ENCODE measurements around the gene MLYCD. TPM values are rescaled to one million over a fixed set of nuclear protein-coding genes. Genes with fewer than 3 reads are reported as not detected.

The MLYCD gene
- total RNA-seq, 1 donor from 2014 or later: 5.3 TPM

DNA sequence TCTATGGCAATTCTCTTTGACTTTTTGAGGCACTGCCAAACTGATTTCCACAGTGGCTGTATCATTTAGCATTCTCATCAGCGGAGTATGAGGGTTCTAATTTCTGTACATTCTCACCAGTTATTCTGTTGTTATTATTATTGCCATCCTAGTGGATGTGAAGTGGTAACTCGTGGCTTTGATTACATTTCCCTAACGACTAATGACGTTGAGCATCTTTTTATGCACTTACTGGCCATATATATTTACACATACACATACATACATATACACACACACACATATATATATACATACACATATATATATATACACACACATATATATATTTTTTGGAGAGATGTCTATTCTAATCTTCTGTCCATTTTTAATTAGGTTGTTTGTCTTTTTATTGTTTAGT is 3.7 kb upstream of the MLYCD start:
- no peak overlapping the region for H3K27ac Mint-ChIP-seq (ENCODE audit: unreplicated experiment)
- H3K36me3 Mint-ChIP-seq (ENCODE audit: unreplicated experiment): no peaks in the 10 kb centered on the region
- H3K27me3 Mint-ChIP-seq (ENCODE audit: unreplicated experiment): peaks cover 9% of the 10 kb centered on the region
- peaks cover 3% of the 10 kb centered on the region for H3K9me3 Mint-ChIP-seq (ENCODE audit: unreplicated experiment)
- H3K4me3 Mint-ChIP-seq (ENCODE audit: unreplicated experiment): no peak overlapping the region
- TF ChIP-seq, protein P1, sequence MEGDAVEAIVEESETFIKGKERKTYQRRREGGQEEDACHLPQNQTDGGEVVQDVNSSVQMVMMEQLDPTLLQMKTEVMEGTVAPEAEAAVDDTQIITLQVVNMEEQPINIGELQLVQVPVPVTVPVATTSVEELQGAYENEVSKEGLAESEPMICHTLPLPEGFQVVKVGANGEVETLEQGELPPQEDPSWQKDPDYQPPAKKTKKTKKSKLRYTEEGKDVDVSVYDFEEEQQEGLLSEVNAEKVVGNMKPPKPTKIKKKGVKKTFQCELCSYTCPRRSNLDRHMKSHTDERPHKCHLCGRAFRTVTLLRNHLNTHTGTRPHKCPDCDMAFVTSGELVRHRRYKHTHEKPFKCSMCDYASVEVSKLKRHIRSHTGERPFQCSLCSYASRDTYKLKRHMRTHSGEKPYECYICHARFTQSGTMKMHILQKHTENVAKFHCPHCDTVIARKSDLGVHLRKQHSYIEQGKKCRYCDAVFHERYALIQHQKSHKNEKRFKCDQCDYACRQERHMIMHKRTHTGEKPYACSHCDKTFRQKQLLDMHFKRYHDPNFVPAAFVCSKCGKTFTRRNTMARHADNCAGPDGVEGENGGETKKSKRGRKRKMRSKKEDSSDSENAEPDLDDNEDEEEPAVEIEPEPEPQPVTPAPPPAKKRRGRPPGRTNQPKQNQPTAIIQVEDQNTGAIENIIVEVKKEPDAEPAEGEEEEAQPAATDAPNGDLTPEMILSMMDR (IDR thresholded peaks at IDR 0.05): no peak
- peaks cover 11% of the 10 kb centered on the region for H3K4me1 Mint-ChIP-seq (ENCODE audit: unreplicated experiment)
- DNase-seq (ENCODE audit: extremely low spot score, unreplicated experiment): no peak

DNA sequence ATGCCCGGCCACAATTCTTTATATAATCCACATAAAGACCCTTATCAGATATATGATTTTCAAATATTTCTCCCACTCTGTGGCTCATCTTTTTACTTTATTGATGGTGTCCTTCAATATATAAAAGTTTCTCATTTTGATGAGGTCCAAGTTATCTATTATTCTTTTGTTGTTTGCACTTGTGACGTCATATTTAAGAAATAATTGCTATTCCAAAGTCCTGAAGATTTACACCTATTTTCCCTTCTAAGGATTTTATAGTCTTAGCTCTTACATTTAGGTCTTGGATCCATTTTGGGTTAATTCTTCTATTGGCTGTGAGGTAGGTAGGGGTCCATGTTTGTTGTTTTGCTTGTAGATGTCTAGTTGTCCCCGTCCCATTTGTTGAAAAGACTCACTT is 3.0 kb upstream of the MLYCD start:
- peaks cover 14% of the 10 kb centered on the region for H3K4me1 Mint-ChIP-seq (ENCODE audit: unreplicated experiment)
- no peak for DNase-seq (ENCODE audit: extremely low spot score, unreplicated experiment)
- H3K9me3 Mint-ChIP-seq (ENCODE audit: unreplicated experiment): peaks cover 3% of the 10 kb centered on the region
- H3K27ac Mint-ChIP-seq (ENCODE audit: unreplicated experiment): no peak overlapping the region
- peaks cover 9% of the 10 kb centered on the region for H3K27me3 Mint-ChIP-seq (ENCODE audit: unreplicated experiment)
- TF ChIP-seq, protein P1 (IDR thresholded peaks at IDR 0.05): no peak
- H3K4me3 Mint-ChIP-seq (ENCODE audit: unreplicated experiment): no peak overlapping the region
- H3K36me3 Mint-ChIP-seq (ENCODE audit: unreplicated experiment): no peaks in the 10 kb centered on the region

DNA sequence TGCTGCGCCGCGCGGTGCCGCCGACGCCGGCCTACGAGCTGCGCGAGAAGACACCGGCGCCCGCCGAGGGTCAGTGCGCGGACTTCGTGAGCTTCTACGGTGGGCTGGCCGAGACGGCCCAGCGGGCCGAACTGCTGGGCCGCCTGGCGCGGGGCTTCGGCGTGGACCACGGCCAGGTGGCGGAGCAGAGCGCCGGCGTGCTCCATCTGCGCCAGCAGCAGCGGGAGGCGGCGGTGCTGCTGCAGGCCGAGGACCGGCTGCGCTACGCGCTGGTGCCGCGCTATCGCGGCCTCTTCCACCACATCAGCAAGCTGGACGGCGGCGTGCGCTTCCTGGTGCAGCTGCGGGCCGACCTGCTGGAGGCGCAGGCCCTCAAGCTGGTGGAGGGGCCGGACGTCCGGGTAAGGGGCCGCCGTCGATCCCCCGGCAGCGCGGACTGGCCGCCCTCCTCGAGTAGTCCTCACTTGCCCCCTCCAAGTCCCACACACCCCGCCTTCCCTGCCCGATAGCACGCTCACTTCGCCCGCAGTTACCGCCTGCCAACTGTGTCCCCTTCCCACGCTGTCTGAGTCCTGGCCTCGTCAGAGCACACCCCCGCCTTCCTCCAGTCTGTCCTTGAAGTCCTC is 470 bp downstream of the MLYCD start:
- DNase-seq (ENCODE audit: extremely low spot score, unreplicated experiment): no peak
- Mint-ChIP-seq H3K4me3 (ENCODE audit: unreplicated experiment) (peak overlapping the region; percentile 89), H3K27ac (ENCODE audit: unreplicated experiment) (peak overlapping the region; percentile 78), H3K9me3 (ENCODE audit: unreplicated experiment) (no peaks in the 10 kb centered on the region), H3K27me3 (ENCODE audit: unreplicated experiment) (peaks cover 7% of the 10 kb centered on the region), H3K4me1 (ENCODE audit: unreplicated experiment) (peaks cover 14% of the 10 kb centered on the region), H3K36me3 (ENCODE audit: unreplicated experiment) (no peaks in the 10 kb centered on the region)
- TF ChIP-seq, protein P1 (IDR thresholded peaks at IDR 0.05): peak; percentile 16

DNA sequence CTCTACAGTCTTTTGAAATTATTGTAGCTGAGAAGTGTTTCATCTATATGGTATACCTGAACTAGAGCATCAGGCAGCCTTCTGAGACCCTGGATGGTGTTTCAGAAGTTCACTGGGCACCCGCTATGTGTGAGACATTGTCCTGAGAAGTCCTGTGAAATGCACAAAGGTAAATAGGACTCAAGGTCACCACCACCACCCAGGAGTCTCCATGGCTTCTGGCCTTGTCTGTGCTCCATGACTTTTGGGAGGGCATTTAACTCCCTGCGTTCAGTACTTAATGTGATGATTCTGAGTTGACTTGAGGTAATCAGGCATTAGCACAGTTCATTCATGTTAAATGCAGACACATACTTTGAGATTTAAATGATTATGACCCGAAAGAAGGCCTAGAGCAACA is 1.1 kb downstream of the MLYCD start:
- H3K9me3 Mint-ChIP-seq (ENCODE audit: unreplicated experiment): no peaks in the 10 kb centered on the region
- peak overlapping the region; percentile 78 for H3K27ac Mint-ChIP-seq (ENCODE audit: unreplicated experiment)
- peaks cover 14% of the 10 kb centered on the region for H3K4me1 Mint-ChIP-seq (ENCODE audit: unreplicated experiment)
- TF ChIP-seq, protein P1 (IDR thresholded peaks at IDR 0.05): no peak
- H3K27me3 Mint-ChIP-seq (ENCODE audit: unreplicated experiment): peaks cover 7% of the 10 kb centered on the region
- no peaks in the 10 kb centered on the region for H3K36me3 Mint-ChIP-seq (ENCODE audit: unreplicated experiment)
- H3K4me3 Mint-ChIP-seq (ENCODE audit: unreplicated experiment): peak overlapping the region; percentile 89
- no peak for DNase-seq (ENCODE audit: extremely low spot score, unreplicated experiment)

DNA sequence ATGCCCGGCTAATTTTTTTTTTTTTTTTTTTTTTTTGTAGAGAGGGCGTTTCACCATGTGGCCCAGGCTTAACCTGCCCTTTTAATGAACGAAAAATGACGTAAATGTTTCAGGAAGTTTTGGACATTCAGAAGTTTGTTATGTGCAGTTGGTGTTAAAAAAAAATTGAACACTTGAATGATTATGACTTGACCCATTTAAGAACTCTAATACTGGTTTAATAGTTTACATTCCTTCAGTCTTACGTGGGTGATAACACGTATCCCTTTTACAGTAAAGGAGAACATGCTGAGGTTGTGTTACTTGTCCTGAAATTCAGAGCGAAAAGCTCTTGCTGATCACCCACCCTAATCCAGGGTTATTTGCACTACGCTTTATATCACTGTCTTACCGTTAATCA is 1.7 kb downstream of the MLYCD start:
- Mint-ChIP-seq H3K9me3 (ENCODE audit: unreplicated experiment) (no peaks in the 10 kb centered on the region), H3K4me3 (ENCODE audit: unreplicated experiment) (no peak overlapping the region), H3K36me3 (ENCODE audit: unreplicated experiment) (no peaks in the 10 kb centered on the region), H3K27me3 (ENCODE audit: unreplicated experiment) (peaks cover 7% of the 10 kb centered on the region), H3K27ac (ENCODE audit: unreplicated experiment) (no peak overlapping the region), H3K4me1 (ENCODE audit: unreplicated experiment) (peaks cover 14% of the 10 kb centered on the region)
- TF ChIP-seq, protein P1 (IDR thresholded peaks at IDR 0.05): no peak
- no peak for DNase-seq (ENCODE audit: extremely low spot score, unreplicated experiment)

All from osteocyte (in vitro differentiated cells).